GM19238 (cell line): Measurements from ENCODE around the gene RAB13.
"Not testable (repeated sequence)": the region's sequence is repeated elsewhere in the genome, so short reads cannot be mapped to it uniquely, and the experiment has no call there.

ENCODE experiments used
- DNase-seq: peaks from one replicate; pipeline ENCODE4 v3.0.0; 2011; ENCODE audit warnings: low spot score; ENCODE audit not compliant: insufficient read length

The RAB13 gene

DNA sequence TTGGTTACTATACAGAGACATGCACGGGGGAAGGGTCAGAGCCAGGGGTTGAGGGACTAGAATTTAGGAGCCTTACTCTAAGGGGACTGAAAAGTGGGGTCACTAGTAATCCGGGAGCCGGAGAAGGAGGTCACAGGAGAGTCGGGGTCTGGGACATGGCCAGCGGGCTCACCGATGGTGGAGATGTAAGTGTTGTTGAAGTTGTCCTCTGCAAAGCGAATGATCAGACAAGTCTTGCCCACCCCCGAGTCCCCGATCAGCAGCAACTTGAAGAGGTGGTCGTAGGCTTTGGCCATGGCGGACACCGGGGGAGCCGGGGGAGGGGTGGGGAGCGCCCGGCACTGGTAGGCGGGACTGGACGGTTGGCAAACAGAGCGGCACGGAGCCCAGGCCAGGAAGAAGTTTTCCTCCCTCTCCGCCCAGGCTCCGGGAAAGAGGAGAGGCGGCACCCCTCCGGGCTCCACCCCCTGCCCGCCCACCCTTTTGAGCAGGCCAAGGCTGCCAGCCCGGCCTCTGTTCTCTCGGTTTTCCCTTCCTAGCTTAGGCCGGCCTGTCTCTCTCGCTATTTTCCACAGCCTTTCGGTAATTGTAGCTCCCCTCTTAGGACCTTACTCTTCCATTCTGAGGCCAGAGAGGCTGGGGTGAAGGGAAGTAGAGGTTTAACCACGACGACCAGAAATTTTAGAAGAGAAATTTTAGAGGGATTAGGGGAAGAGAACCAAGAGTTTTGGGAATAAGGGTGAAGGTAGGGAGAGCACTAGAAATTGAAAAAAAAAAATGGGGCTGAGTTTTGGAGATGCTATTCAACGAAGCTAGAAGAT, at the start of gene RAB13:
TSS of gene RAB13 (minus strand) at position 399 of the 821 bp plus-strand sequence. CDS start at position 296, 103 bp downstream.
- DNase-seq = no peak

DNA sequence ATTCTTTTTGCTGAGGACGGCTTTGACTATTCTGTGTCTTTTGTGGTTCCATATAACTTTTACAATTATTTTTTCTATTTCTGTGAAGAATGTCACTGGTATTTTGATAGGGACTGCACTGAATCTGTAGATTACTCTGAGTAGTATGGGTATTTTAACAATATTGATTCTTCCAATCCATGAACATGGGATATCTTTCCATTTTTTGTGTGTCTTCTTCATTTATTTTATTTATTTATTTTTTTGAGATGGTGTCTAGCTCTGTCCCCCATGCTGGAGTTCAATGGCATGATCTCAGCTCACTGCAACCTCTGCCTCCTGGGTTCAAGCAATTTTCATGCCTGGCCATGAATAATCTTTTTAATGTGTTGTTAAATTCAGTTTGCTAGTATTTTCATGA, 47.6 kb upstream of the RAB13 start:
- not testable (repeated sequence) for DNase-seq

DNA sequence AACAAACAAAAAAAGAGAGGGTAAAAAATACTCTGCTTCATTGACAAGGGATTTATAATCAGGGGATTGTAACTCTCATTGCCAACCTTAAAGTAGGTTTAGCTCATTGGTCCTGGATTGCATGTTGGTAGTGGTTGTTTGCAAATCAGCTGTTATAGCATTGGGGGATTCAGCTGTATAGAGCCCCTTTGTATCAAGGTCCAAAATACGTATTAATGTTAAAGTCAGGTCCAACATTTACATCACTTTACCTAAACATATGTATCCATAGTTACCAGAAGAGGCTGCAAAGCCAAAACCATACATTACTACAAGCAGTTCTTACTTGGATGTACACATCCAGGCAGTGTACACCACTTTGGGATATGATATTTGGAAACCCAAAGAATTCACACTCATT, 33.8 kb upstream of the RAB13 start:
- no peak for DNase-seq

DNA sequence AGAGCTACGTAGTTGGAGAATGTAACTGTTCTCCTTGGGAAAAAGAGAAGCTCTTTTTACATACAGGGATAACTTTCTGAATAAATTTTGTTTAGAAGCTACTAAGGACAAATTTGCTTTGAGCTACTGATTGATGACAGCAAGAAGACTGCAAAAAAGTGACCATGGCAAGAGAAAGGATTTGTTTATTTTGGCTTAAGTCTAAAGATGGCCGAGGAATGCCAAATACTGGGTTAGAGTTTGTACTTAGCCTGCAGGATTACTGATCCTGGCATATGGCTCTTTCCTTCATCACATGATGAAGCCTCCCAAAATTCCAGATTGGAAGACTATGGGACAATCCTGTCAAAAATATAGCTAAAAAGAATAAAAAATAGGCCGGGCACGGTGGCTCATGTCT, 33.1 kb upstream of the RAB13 start:
- DNase-seq = no peak

DNA sequence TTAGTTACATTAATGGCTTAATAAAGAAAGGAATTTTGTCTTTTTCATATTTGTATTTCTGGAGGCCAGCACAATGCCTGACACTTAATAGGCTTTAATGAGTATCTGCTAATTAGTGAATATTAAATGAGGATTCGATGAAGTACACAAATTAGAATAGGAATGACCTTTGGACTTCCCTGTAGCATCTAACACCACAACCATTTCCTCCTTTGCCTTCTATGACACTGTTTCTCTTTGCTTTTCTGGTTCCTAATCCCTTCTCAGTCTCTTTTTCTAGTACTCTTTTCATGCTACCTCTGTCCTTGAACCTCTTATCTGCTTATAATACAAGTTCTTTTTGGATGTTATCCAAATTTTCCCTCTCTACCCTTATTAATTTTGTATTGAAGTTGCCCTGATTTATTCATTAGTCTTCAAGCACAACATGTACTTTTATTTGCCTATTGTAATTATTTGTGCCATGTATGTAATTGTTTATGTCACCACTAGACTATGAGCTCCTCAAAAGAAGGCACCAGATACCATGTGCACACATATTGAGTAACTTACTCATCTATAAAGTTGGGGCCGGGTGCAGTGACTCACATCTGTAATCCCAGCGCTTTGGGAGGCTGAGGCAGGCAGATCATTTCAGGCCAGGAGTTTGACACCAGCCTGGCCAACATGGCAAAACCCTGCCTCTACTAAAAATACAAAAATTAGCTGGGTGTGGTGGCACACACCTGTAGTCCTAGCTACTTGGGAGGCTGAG, 28.2 kb upstream of the RAB13 start:
- DNase-seq = no peak

DNA sequence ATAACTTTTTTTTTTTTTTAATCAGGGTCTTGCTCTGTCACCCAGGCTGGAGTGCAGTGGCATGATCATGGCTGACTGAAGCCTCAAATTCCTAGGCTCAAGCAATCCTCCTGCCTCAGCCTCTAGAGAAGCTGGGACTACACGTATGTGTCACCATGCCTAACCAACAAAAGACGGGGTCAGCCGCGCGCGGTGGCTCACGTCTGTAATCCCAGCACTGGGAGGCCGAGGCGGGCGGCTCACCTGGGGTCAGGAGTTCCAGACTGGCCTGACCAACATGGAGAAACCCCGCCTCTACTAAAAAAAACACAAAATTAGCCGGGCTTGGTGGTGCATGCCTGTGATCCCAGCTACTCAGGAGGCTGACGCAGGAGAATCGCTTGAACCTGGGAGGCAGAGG, 26.4 kb upstream of the RAB13 start:
- DNase-seq = not testable (repeated sequence)

DNA sequence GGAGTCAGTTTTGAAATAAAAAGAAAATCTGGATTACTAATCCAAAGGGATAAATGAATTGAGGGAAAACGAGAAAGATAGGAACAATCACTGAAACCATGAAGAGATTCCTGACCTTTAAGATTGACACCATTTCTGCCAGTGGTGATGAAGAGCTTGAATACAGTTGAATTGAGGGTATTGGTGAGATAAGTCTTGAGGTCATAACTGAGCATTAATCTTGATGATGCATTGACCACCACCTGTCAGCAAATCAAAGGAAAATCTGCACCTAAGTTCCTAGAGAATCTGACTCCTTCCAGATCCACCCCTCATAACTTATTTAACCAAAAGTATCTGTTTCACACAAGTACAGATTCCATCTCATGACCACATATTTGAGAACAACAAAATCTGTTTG, 26.0 kb upstream of the RAB13 start:
- no peak for DNase-seq

DNA sequence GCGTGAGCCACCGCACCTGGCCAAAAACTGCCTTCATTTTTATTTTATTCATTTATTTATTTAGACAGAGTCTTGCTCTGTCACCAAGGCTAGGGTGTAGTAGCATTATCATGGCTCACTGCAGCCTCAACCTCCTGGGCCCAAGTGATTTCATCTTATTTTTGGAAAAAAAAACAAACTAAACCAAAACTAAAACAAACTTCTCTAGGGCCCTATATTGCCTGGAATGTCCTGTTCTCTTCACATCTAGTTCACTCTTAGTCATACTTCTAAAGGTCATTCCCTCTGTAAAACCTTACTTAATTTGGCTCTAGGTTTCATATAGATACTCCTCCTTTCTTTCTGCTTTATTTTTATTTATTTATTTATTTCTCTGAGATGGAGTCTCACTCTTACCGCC, 20.0 kb upstream of the RAB13 start:
- DNase-seq = no peak

DNA sequence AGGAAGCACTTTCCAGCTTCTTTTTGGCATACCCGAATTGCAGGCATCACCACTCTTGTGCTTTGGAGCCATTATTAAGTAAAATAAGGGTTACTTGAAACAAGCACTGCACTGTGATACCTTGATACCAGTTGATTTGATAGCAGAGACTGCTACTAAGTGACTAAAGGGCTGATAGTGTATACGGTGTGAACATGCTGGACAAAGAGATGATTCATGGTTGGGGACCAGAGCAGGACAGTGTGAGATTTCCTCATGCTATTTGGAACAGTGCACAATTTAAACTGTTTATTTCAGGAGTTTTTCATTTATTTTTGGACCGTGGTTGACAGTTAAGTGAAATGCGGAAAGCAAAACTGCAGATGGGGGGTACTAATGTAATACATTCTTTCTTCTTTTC, 14.3 kb upstream of the RAB13 start:
- DNase-seq = no peak

DNA sequence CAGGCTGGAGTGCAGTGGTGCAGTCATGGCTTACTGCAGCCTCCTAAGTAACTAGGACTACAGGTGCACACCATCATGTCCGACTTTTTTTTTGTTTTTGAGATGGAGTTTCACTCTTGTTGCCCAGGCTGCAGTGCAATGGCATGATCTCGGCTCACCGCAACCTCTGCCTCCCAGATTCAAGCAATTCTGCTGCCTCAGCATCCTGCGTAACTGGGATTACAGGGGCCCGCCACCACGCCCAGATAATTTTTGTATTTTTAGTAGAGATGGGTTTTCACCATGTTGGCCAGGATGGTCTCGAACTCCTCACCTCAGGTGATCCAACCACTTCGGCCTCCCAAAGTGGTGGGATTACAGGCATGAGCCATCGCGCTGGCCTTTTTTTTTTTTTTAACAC, 10.7 kb upstream of the RAB13 start:
- not testable (repeated sequence) for DNase-seq

DNA sequence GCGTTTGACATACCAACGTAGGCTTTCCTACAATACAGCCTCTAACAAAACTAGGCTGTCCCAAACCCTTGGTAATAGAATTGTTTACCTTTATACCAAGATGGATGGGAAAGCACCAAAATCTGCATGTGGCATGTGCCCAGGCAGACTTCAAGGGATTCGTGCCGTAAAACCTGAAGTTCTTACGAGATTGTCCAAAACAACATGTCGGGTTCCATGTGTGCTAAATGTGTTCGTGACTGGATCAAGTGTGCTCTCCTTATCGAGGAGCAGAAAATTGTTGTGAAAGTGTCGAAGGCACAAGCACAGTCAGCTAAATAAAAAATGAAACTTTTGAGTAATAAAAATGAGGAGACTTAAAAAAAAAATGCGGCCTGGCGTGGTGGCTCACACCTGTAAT, 9.5 kb upstream of the RAB13 start:
- DNase-seq = no peak

DNA sequence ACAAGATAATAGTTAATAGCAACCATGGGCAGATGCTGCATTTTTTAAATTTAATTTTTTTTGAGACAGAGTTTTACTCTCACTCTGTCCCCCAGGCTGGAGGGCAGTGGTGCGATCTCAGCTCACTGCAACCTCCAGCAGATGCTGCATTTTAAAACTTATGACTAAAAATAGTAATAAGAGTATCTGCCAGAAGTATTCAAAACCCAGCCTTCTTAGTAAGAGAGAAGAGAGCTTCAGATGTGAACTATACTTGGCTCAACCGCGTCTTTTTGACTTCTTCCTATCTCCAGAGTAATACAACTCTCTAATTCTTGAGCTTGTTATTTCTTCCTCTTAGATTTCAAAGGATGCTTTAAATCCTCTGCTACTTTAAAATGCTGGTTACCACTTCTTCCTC, 9.1 kb upstream of the RAB13 start:
- no peak for DNase-seq

DNA sequence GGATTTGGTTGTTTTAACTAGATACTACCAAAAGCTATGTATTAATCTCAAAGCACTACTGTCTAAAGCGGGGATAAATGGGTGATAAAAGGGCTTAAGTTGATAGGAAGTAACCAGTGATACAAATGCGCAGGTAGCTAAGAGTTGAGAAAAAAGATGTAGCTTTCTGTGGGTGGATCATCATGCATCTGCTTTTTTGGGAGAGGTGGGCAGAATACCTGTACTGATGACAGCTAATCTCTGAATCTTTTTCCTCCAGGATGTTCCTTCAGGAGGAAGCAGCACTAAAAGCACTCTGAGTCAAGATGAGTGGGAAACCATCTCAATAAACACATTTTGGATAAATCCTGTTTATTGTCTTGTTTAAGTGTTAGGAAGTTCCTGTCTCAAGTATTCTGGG, 5.7 kb upstream of the RAB13 start:
- no peak for DNase-seq

DNA sequence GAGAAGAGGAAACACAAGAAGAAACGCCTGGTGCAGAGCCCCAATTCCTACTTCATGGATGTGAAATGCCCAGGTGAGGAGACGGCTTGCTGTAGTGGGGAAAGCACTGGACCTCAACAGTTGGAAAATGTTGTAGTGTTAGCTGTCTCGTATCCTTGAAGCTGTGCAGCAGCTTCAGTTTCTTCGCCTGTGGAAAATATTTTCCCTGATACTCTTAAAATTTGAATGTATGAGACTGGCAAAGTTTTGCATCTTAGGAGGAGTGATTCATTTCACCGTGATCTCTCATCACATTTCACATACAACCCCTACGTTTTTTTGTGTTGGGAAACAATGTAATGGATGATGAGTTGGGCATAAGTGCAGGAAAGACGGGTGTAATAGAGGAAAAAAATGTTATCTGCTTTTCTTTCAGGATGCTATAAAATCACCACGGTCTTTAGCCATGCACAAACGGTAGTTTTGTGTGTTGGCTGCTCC, 5.1 kb upstream of the RAB13 start:
- no peak for DNase-seq

DNA sequence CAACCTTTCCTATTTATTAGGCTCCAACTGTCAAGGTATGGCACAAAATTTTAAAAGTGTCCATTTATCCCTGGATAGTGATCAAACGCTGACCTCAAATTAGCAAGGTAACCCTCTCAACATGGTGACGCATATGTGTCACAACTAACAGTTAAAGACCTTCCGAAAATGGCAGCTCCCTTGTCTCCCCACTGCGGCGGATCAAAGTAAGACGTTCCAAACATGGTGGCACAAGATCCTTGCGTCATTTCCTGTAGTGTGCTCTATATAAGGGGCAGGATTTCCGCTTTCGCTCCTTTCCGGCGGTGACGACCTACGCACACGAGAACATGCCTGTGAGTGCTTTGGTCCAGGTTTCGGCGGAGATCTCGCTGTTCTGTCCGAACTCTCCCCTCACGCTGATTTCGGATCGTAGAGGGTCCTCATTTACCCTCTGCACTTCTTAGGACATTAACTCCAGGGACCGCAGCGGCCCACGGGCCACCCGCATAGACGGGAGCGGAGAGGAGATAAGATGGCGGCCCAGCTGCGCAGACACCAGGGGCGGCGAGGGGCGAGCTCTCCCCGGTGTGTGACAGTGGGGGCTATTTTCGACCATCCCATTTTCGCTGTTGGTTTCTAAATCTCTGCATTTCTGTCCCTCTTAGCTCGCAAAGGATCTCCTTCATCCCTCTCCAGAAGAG, 4.5 kb upstream of the RAB13 start, which contains the start of gene RPS27:
TSS of gene RPS27 (plus strand) at position 295 of the 683 bp plus-strand sequence. CDS start at position 330, 35 bp downstream.
- peak; percentile 79 for DNase-seq

DNA sequence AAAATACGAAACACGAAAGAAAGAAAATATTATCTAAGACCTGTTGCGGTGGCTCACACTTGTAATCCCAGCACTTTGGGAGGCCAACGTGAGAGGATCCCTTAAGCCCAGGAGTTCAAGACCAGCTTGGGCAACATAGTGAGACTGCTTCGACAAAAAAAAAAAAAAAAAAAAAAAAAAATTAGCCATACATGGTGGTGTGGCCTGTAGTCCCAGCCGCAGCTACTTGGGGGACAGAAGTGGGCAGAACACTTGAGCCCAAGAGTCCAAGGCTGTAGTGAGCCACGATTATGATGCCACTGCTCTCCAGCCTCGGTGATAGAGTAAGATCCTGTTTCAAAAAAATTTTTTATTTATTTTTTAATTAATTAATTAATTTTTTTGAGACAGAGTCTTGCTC, 1.5 kb upstream of the RAB13 start:
- DNase-seq = no peak

DNA sequence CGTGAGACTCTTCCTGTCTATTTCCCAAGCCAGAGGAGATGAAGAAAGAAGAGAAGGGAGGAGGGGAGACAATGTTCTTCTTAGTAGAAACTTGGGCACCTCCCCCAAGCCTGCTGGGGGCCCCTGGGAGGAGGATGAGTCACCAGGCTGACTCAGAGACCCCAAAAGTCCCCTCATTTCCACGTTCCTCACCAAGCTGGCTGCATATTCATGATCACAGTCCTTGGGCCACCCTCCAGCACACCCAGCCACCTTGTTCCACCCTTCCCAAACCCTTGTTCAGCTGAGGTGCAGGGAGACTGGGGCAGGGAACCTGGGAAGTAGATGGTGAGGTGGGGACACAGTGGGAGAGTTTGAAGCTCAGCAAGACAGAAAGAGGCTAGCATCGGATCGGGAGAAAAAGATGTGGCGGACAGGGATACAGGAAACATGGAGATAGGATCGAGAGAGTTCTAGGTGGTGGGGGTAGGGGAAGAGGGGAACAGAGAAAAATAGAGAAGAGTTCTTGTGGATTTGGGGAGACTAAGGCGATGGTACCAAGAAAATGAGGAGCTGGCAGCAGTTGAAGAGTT, 712 bp downstream of the RAB13 start:
- DNase-seq = no peak

DNA sequence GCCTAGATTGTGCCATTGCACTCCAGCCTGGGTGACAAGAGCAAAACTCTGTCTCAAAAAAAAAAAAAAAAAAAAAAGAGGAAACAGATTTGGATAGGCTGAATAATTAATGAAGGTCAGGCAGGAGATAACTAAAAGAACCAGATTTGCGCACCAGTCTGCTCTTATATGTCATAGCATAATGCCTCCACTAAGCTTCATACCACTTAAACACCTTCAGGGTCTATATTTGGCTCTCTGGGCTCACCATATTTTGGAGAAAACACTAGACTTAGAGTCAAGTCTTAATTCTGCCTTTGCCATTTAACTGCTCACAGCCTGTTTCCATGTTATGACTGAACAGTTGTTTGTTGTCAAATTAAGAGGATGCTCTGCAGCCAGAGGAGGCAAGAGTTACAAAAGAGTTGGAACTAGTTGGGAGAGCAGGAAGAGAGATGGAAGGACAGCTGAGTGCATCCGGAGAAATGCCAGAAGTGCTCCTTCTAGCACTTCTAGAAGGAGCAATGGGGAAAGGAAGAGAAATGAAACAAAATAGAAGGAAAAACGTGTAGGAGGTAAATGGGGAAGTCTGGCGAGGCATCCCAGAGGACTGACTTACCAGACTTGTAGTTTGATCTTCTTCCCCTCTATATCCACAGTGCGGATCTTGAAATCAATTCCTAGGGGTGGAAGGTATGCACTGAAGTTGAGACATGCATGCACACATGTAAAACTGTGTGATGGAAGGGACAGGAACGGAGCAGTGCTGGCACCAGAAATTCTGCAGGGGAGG, 1.8 kb downstream of the RAB13 start:
- DNase-seq = no peak

DNA sequence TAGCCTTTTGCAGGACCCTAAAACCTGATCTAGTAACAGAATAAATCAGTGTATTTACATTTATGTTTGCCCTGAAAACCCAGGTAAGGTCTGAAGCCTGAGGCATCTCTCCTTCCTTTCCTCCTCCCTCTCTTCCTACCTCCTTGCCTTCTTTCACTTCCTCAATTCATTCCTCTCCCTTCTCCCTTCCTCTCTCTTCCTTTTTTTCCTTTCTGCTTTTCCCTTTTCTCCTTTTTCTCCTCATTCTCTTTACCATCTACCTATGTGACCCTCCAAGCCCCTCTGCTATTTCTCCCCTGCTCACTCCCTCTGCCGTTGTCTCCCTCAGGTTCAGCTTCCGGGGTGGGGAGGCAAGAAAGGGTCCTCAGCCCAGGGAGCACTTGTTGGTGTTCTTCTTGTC, 4.4 kb downstream of the RAB13 start:
- not testable (repeated sequence) for DNase-seq

DNA sequence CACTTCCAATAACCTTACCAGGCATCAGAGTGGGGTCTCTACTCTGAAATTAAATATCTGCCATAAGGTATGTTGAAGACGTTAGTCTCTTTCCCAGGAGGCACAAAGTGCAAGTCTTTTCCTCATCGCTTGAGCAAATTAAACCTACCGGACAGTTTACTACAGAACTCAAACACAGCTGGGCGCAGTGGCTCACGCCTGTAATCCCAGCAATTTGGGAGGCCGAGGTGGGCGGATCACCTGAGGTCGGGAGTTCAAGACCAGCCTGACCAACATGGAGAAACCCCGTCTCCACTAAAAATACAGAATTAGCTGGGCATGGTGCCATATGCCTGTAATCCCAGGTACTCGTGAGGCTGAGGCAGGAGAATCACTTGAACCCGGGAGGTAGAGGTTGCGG, 7.0 kb downstream of the RAB13 start:
- not testable (repeated sequence) for DNase-seq
